K562 (cell line): ENCODE results near the gene GJB2. TPM values are rescaled to one million over a fixed set of nuclear protein-coding genes. Genes with fewer than 3 reads are reported as not detected.

Experiments used
- ATAC-seq: fragments of 200-7000 bp; cut with Tn5 transposase; 3 replicates; pipeline ENCODE4 v1.9.1; 2020; ENCODE audit warnings: moderate library complexity
- BruUV-seq: library from RNA; stranded (reverse); fragments of 400-500 nt; replicated peaks from 2 replicates; lab custom pipeline; 2021; lab: Mats Ljungman, UMichigan
- CTCF ChIA-PET: fragments of 300-600 bp; formaldehyde crosslinking; extraction: SDS; loops from one replicate; lab custom pipeline; 2021; ENCODE audit warnings: low intra/inter-chr PET ratio; lab: Yijun Ruan, JAX
- POLR2A ChIA-PET: fragments of 300-600, 350-650 bp; sonication (Branson Sonifier 250); formaldehyde crosslinking; extraction: SDS; loops from one replicate; lab custom pipeline; 2021; ENCODE audit warnings: antibody characterized with exemption, inconsistent platforms; lab: Yijun Ruan, JAX
- DNase-seq, 4 experiments: peaks; one replicate each; pipeline versions ENCODE4 v3.0.0 to v3.0.0-alpha.2; 2011 to 2018; ENCODE audit warnings: low spot score in 3 of 4, mixed read lengths in 3 of 4; ENCODE audit errors: extremely low read depth in 1 of 4
- FAIRE-seq: peaks from 2 replicates; lab custom pipeline; 2011; peaks lifted over from hg19 to GRCh38; lab: Jason Lieb, UNC
- H2AFZ ChIP-seq: 2 replicates; pipeline ENCODE4 v1.6.0; 2011; ENCODE audit warnings: low read depth, low read length, control low read depth, inconsistent platforms
- H3K27ac ChIP-seq: fragments of 200-600 bp; 3 replicates; pipeline ENCODE4 v1.8.0; 2011; ENCODE audit warnings: low read depth, mild to moderate bottlenecking, control low read depth, inconsistent platforms, low read length, moderate library complexity, mixed read lengths; ENCODE audit errors: extremely low read depth
- H3K27me3 ChIP-seq, 2 experiments: fragments of 300-600 bp in 1 of 2; 2 replicates in 1 of 2; 3 replicates in 1 of 2; pipeline versions ENCODE4 v1.6.0 to v1.8.0; 2011; ENCODE audit warnings: inconsistent platforms in 2 of 2, low read length in 2 of 2, mild to moderate bottlenecking in 1 of 2, mixed read lengths in 1 of 2, moderate library complexity in 1 of 2; ENCODE audit not compliant: control insufficient read depth in 2 of 2, insufficient read depth in 2 of 2
- H3K36me3 ChIP-seq: fragments of 300-600 bp; 3 replicates; pipeline ENCODE4 v1.8.0; 2011; ENCODE audit warnings: mild to moderate bottlenecking, low read length, inconsistent platforms; ENCODE audit not compliant: control insufficient read depth, insufficient read depth
- H3K4me1 ChIP-seq, 2 experiments: fragments of 200-600 bp in 1 of 2; replicated peaks in 1 of 2; 2 replicates in 1 of 2; 3 replicates in 1 of 2; pipeline versions ENCODE4 v1.5.1 to v1.8.0; 2011; ENCODE audit warnings: inconsistent platforms in 2 of 2, low read length in 2 of 2, mild to moderate bottlenecking in 1 of 2, mixed read lengths in 1 of 2, moderate library complexity in 1 of 2; ENCODE audit not compliant: control insufficient read depth in 2 of 2, insufficient read depth in 2 of 2
- H3K4me2 ChIP-seq: 2 replicates; pipeline ENCODE4 v1.6.1; 2011; ENCODE audit warnings: low read length, control low read depth, inconsistent platforms, mixed read lengths; ENCODE audit not compliant: insufficient read depth
- H3K4me3 ChIP-seq: fragments of 200-600 bp; sonication (generic), shearing (Covaris generic); 2 replicates; pipeline ENCODE4 v1.5.1; 2016; ENCODE audit warnings: control low read depth, inconsistent platforms
- H3K79me2 ChIP-seq: fragments of 200-600 bp; 3 replicates; pipeline ENCODE4 v1.8.0; 2011; ENCODE audit warnings: low read length, inconsistent platforms; ENCODE audit not compliant: control insufficient read depth, insufficient read depth
- H3K9ac ChIP-seq, 2 experiments: 2 replicates each; pipeline versions ENCODE4 v1.6.0 to v1.6.1; 2011; ENCODE audit warnings: low read depth in 2 of 2, low read length in 2 of 2, control low read depth in 1 of 2, inconsistent platforms in 1 of 2, mild to moderate bottlenecking in 1 of 2, mixed read lengths in 1 of 2; ENCODE audit not compliant: insufficient read depth in 1 of 2
- H3K9me1 ChIP-seq: one replicate; pipeline ENCODE4 v1.6.0; 2011; ENCODE audit warnings: inconsistent platforms, mild to moderate bottlenecking, low read length, moderate library complexity; ENCODE audit not compliant: control insufficient read depth, insufficient read depth
- H3K9me3 ChIP-seq: replicated peaks from 2 replicates; pipeline ENCODE4 v1.5.1; 2011; ENCODE audit warnings: low read depth, low read length, inconsistent platforms; ENCODE audit not compliant: control insufficient read depth, insufficient read depth
- H4K20me1 ChIP-seq: replicated peaks from 2 replicates; pipeline ENCODE4 v1.6.1; 2011; ENCODE audit warnings: low read length, inconsistent platforms, mixed read lengths; ENCODE audit not compliant: control insufficient read depth, insufficient read depth
- ATF7 ChIP-seq: fragments of 450-650 bp; IDR thresholded peaks from 2 replicates; pipeline ENCODE4 v1.7.1; 2014; ENCODE audit warnings: mild to moderate bottlenecking, moderate library complexity
- CBFA2T2 ChIP-seq: fragments of 450-650 bp; conservative IDR thresholded peaks from 2 replicates; pipeline ENCODE4 v1.6.1; 2017; ENCODE audit warnings: mild to moderate bottlenecking
- CCNT2 ChIP-seq: IDR thresholded peaks from 2 replicates; pipeline ENCODE4 v1.6.1; 2011; ENCODE audit warnings: borderline replicate concordance, low read depth, mild to moderate bottlenecking, moderate library complexity, mixed read lengths, low read length; ENCODE audit not compliant: insufficient read length; ENCODE audit errors: extremely low read depth
- DLX4 ChIP-seq: fragments of 250-450 bp; sonication (Bioruptor Pico); IDR thresholded peaks from 2 replicates; pipeline ENCODE4 v1.6.1; 2021; ENCODE audit warnings: mild to moderate bottlenecking
- ETS1 ChIP-seq: conservative IDR thresholded peaks from 2 replicates; pipeline ENCODE4 v1.6.1; 2011; ENCODE audit warnings: low read depth, mild to moderate bottlenecking, low read length; ENCODE audit not compliant: control insufficient read depth
- KLF16 ChIP-seq: IDR thresholded peaks from 2 replicates; pipeline ENCODE4 v1.6.1; 2016; ENCODE audit warnings: antibody characterized with exemption
- MYC ChIP-seq, 2 experiments: fragments of 250-450 bp in 1 of 2; sonication (Bioruptor Pico) in 1 of 2; IDR thresholded peaks; 2 replicates each; pipeline versions ENCODE4 v1.5.1 to v1.6.1; 2012 to 2021; ENCODE audit warnings: low read depth in 2 of 2, borderline replicate concordance in 1 of 2, improper control_type of control experiment in 1 of 2, low read length in 1 of 2, mild to moderate bottlenecking in 1 of 2, moderate library complexity in 1 of 2
- RCOR1 ChIP-seq, 2 experiments: IDR thresholded peaks; 2 replicates each; pipeline ENCODE4 v1.6.1; 2012; ENCODE audit warnings: low read depth in 2 of 2, low read length in 2 of 2, borderline replicate concordance in 1 of 2, improper control_type of control experiment in 1 of 2
- SRSF1 ChIP-seq: fragments of 200-400 bp; formaldehyde crosslinking; IDR thresholded peaks from 2 replicates; pipeline ENCODE4 v1.6.1; 2017; ENCODE audit warnings: mild to moderate bottlenecking, low read depth, low read length, moderate library complexity
- TCF3 ChIP-seq: sonication (generic); formaldehyde crosslinking; IDR thresholded peaks from 2 replicates; pipeline ENCODE4 v1.4.0; 2020; ENCODE audit warnings: mild to moderate bottlenecking, missing genetic modification reagents
- ZNF75A ChIP-seq: fragments of 450-650 bp; formaldehyde crosslinking; IDR thresholded peaks from 2 replicates; pipeline ENCODE4 v1.4.0; 2020; ENCODE audit warnings: mild to moderate bottlenecking
- ZNF76 ChIP-seq: fragments of 250-450 bp; sonication (Bioruptor Pico); IDR thresholded peaks from 2 replicates; pipeline ENCODE4 v1.4.0; 2020; ENCODE audit warnings: mild to moderate bottlenecking, moderate library complexity, borderline replicate concordance
- WGBS: fragments of 100-300 bp; shearing (Covaris generic); methylation state at CpG from one replicate; pipeline ENCODE4 v1.1.6; 2016; ENCODE audit warnings: low coverage, mixed read lengths; ENCODE audit not compliant: insufficient coverage; ENCODE audit errors: missing lambda C conversion rate; 5-methylcytosine and 5-hydroxymethylcytosine counted together
- in situ Hi-C: fragments of 300-500 bp; cut with MboI; formaldehyde crosslinking; loops from 4 replicates; pipeline ENCODE4 v1.15.0; 2018; ENCODE audit warnings: inconsistent platforms, mixed read lengths
- intact Hi-C: fragments of 100-400 bp; cut with micrococcal nuclease; formaldehyde crosslinking; loops from 2 replicates; pipeline ENCODE4 v1.14.2; 2022
- polyA plus RNA-seq, 8 experiments: library from polyadenylated mRNA; depleted of rRNA in 4 of 8; stranded (reverse) in 5 of 8; unstranded in 3 of 8; fragments of >200 nt; fragmentation: Nextera tagmentation in 2 of 8; fragmentation: Illumina TruSeq in 1 of 8; extraction: Ambion mirVana in 2 of 8; extraction: Trizol in 1 of 8; gene quantifications; 2 replicates each; pipeline versions ENCODE4 v1.2.1 to v1.2.3, GENCODE V29; 2011 to 2014; ENCODE audit warnings: inconsistent platforms in 1 of 8, missing spikeins in 1 of 8
- total RNA-seq, 7 experiments: library from RNA; depleted of rRNA in 6 of 7; stranded (reverse); fragments of >200 nt in 6 of 7; fragmentation: Illumina TruSeq in 2 of 7; extraction: Trizol in 2 of 7; gene quantifications; 2 replicates each; pipeline versions ENCODE4 v1.2.1 to v1.2.3, GENCODE V29; 2011 to 2021; ENCODE audit warnings: low replicate concordance in 1 of 7
- TF ChIP-seq, protein P1 (sequence below): fragments of 250-450 bp; sonication (Bioruptor Pico); IDR thresholded peaks from 2 replicates; pipeline ENCODE4 v1.5.1; 2021; ENCODE audit warnings: mild to moderate bottlenecking
- TF ChIP-seq, protein P2 (sequence below): sonication (generic); formaldehyde crosslinking; IDR thresholded peaks from 2 replicates; pipeline ENCODE4 v1.8.0; 2023; ENCODE audit warnings: missing genetic modification reagents, mild to moderate bottlenecking, borderline replicate concordance

GJB2 gene
- total and polyA plus RNA-seq, 9 of the 15 experiments (the other 6 are each of a cell fraction or from before 2014, with no cell fraction given): not detected

DNA sequence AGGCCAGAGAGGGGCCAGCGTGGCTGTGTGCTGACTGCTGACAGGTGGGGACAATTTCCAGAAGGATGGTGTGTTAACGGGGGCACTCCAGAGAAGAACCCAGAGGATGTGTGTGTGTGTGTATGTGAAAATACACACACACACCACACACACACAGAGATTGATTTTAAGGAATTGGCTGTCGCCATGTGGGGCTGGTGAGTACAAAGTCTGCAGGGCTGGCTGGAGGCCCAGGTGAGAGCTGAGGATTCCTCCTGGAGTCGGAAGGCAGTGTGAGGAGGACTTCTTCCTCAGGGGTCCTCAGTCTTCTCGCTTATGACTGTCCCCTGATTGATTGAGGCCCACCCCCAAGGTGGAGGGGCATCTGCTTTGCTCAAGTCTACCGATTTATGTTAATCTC is 47.0 kb upstream of the GJB2 start:
- intact Hi-C loops: no loop called here
- DNase-seq (no peak), FAIRE-seq (no peak), ATAC-seq (no peak)
- no peaks in the 10 kb centered on the region for H3K79me2 ChIP-seq
- no peaks in the 10 kb centered on the region for H3K36me3 ChIP-seq
- H3K9ac ChIP-seq: no peak overlapping the region
- ChIA-PET POLR2A (interaction anchor here (0.7 kb wide), 1 partner anchor 34 kb away, joined by 3 read pairs; no protein-coding TSS in a partner anchor), CTCF (no interaction called here)
- H3K27ac ChIP-seq: no peak overlapping the region
- no peaks in the 10 kb centered on the region; the same call in 1 of the 2 replicates for H4K20me1 ChIP-seq
- 1% methylated on average over 6 of the region's 6 CpGs for WGBS
- no TSS peak for BruUV-seq
- in situ Hi-C loops: no loop called here
- no peak overlapping the region for H3K4me2 ChIP-seq
- H3K9me3 ChIP-seq: no peaks in the 10 kb centered on the region
- H3K27me3 ChIP-seq: peaks cover 0 to 20% of the 10 kb centered on the region in 2 experiments; a peak in 2 of 5 replicates
- no peak overlapping the region for H3K4me3 ChIP-seq
- H3K9me1 ChIP-seq: no peaks in the 10 kb centered on the region
- H2AFZ ChIP-seq: no peak overlapping the region
- H3K4me1 ChIP-seq: no peaks in the 10 kb centered on the region; a peak in 1 of 5 replicates
- TF ChIP-seq ETS1 (no peak), ATF7 (no peak), DLX4 (CRISPR knock-in tag) (no peak), TCF3 (CRISPR knock-in tag) (no peak), ZNF76 (CRISPR knock-in tag) (no peak), RCOR1 (IDR thresholded peaks at IDR 0.05; ENCODE audit: borderline replicate concordance in 1 of 2, low read depth in 2 of 2, low read length in 2 of 2) (no peak), CBFA2T2 (no peak), SRSF1 (no peak), MYC (IDR thresholded peaks at IDR 0.05; ENCODE audit: low read depth, low read length) (no peak), MYC (CRISPR knock-in tag; IDR thresholded peaks at IDR 0.05; ENCODE audit: borderline replicate concordance, low read depth) (no peak), KLF16 (no peak), ZNF75A (CRISPR knock-in tag) (no peak), CCNT2 (no peak)
- TF ChIP-seq, protein P1, sequence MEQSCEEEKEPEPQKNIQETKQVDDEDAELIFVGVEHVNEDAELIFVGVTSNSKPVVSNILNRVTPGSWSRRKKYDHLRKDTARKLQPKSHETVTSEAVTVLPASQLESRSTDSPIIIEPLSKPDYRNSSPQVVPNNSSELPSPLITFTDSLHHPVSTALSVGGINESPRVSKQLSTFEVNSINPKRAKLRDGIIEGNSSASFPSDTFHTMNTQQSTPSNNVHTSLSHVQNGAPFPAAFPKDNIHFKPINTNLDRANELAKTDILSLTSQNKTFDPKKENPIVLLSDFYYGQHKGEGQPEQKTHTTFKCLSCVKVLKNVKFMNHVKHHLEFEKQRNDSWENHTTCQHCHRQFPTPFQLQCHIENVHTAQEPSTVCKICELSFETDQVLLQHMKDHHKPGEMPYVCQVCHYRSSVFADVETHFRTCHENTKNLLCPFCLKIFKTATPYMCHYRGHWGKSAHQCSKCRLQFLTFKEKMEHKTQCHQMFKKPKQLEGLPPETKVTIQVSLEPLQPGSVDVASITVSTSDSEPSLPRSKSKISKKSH (CRISPR knock-in tag): no peak
- TF ChIP-seq, protein P2, sequence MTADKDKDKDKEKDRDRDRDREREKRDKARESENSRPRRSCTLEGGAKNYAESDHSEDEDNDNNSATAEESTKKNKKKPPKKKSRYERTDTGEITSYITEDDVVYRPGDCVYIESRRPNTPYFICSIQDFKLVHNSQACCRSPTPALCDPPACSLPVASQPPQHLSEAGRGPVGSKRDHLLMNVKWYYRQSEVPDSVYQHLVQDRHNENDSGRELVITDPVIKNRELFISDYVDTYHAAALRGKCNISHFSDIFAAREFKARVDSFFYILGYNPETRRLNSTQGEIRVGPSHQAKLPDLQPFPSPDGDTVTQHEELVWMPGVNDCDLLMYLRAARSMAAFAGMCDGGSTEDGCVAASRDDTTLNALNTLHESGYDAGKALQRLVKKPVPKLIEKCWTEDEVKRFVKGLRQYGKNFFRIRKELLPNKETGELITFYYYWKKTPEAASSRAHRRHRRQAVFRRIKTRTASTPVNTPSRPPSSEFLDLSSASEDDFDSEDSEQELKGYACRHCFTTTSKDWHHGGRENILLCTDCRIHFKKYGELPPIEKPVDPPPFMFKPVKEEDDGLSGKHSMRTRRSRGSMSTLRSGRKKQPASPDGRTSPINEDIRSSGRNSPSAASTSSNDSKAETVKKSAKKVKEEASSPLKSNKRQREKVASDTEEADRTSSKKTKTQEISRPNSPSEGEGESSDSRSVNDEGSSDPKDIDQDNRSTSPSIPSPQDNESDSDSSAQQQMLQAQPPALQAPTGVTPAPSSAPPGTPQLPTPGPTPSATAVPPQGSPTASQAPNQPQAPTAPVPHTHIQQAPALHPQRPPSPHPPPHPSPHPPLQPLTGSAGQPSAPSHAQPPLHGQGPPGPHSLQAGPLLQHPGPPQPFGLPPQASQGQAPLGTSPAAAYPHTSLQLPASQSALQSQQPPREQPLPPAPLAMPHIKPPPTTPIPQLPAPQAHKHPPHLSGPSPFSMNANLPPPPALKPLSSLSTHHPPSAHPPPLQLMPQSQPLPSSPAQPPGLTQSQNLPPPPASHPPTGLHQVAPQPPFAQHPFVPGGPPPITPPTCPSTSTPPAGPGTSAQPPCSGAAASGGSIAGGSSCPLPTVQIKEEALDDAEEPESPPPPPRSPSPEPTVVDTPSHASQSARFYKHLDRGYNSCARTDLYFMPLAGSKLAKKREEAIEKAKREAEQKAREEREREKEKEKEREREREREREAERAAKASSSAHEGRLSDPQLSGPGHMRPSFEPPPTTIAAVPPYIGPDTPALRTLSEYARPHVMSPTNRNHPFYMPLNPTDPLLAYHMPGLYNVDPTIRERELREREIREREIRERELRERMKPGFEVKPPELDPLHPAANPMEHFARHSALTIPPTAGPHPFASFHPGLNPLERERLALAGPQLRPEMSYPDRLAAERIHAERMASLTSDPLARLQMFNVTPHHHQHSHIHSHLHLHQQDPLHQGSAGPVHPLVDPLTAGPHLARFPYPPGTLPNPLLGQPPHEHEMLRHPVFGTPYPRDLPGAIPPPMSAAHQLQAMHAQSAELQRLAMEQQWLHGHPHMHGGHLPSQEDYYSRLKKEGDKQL (CRISPR knock-in tag): no peak
